H1 (cell line): ENCODE measurements around the gene CAMTA1. TPM values are rescaled to one million over a fixed set of nuclear protein-coding genes. Genes with fewer than 3 reads are reported as not detected.

Source experiments
- ASH2L ChIP-seq: fragments of 200-600, 300-600 bp; sonication (generic); IDR thresholded peaks from one replicate; pipeline ENCODE4 v1.7.1; 2017; ENCODE audit warnings: low read length
- ATF3 ChIP-seq: IDR thresholded peaks from 2 replicates; pipeline ENCODE4 v1.6.1; 2011; ENCODE audit warnings: low read depth, mild to moderate bottlenecking, low read length; ENCODE audit not compliant: insufficient read depth
- BCL11A ChIP-seq, 2 experiments: IDR thresholded peaks; one replicate each; pipeline ENCODE4 v1.6.1; 2011; ENCODE audit warnings: low read depth in 2 of 2, low read length in 2 of 2, mild to moderate bottlenecking in 2 of 2
- BRCA1 ChIP-seq: IDR thresholded peaks from 2 replicates; pipeline ENCODE4 v1.6.1; 2012; ENCODE audit warnings: low read depth, low read length, improper control_type of control experiment
- CBX8 ChIP-seq: fragments of 300-800, 300-1000 bp; sonication (generic); IDR thresholded peaks from 2 replicates; pipeline ENCODE4 v1.7.1; 2016; ENCODE audit warnings: low read depth, low read length, borderline replicate concordance
- CEBPB ChIP-seq: IDR thresholded peaks from 2 replicates; pipeline ENCODE4 v1.6.1; 2012; ENCODE audit warnings: low read depth, low read length
- CHD1 ChIP-seq: IDR thresholded peaks from 2 replicates; pipeline ENCODE4 v1.6.1; 2012; ENCODE audit warnings: low read depth, low read length, improper control_type of control experiment
- CTBP2 ChIP-seq: IDR thresholded peaks from 2 replicates; pipeline ENCODE4 v1.7.0; 2011; ENCODE audit warnings: borderline replicate concordance, mild to moderate bottlenecking, moderate library complexity, mixed read lengths, low read length; ENCODE audit not compliant: insufficient read depth, insufficient read length
- E2F6 ChIP-seq: IDR thresholded peaks from 2 replicates; pipeline ENCODE4 v1.6.1; 2012; ENCODE audit warnings: inconsistent platforms
- EGR1 ChIP-seq: IDR thresholded peaks from 2 replicates; pipeline ENCODE4 v1.6.1; 2011; ENCODE audit warnings: low read depth, low read length, borderline replicate concordance
- FOSL1 ChIP-seq: IDR thresholded peaks from 2 replicates; pipeline ENCODE4 v1.6.1; 2011; ENCODE audit warnings: mild to moderate bottlenecking, low read depth, low read length, moderate library complexity; ENCODE audit not compliant: insufficient read depth
- JUND ChIP-seq: IDR thresholded peaks from 2 replicates; pipeline ENCODE4 v1.6.1; 2011; ENCODE audit warnings: mild to moderate bottlenecking, improper control_type of control experiment, low read length
- KDM4A ChIP-seq: IDR thresholded peaks from one replicate; pipeline ENCODE4 v1.7.1; 2012; ENCODE audit warnings: low read depth, mild to moderate bottlenecking, moderate library complexity, low read length, inconsistent platforms; ENCODE audit not compliant: severe bottlenecking
- POLR2A ChIP-seq, 2 experiments: IDR thresholded peaks; 1 replicate in 1 of 2; 2 replicates in 1 of 2; pipeline ENCODE4 v1.6.1; 2011; ENCODE audit warnings: low read depth in 2 of 2, low read length in 2 of 2, mild to moderate bottlenecking in 2 of 2; ENCODE audit errors: control extremely low read depth in 1 of 2
- RBBP5 ChIP-seq: IDR thresholded peaks from 2 replicates; pipeline ENCODE4 v1.7.1; 2012; ENCODE audit warnings: low read depth, mild to moderate bottlenecking, inconsistent platforms, low read length, moderate library complexity, borderline replicate concordance
- SAP30 ChIP-seq: fragments of 300-600 bp; sonication (generic); IDR thresholded peaks from 2 replicates; pipeline ENCODE4 v1.7.1; 2012; ENCODE audit warnings: low read length, moderate library complexity, mild to moderate bottlenecking, inconsistent platforms; ENCODE audit not compliant: insufficient read depth, insufficient replicate concordance
- SIN3A ChIP-seq, 2 experiments: IDR thresholded peaks in 1 of 2; conservative IDR thresholded peaks in 1 of 2; 2 replicates each; pipeline ENCODE4 v1.6.1; 2011 to 2012; ENCODE audit warnings: low read length in 2 of 2, improper control_type of control experiment in 1 of 2, low read depth in 1 of 2, mild to moderate bottlenecking in 1 of 2
- SIRT6 ChIP-seq: IDR thresholded peaks from one replicate; pipeline ENCODE4 v1.7.1; 2012; ENCODE audit warnings: low read length, inconsistent platforms
- SRF ChIP-seq: IDR thresholded peaks from 2 replicates; pipeline ENCODE4 v1.6.1; 2011; ENCODE audit warnings: mild to moderate bottlenecking, low read depth, low read length, moderate library complexity
- TBP ChIP-seq: IDR thresholded peaks from 2 replicates; pipeline ENCODE4 v1.6.1; 2011; ENCODE audit warnings: low read depth, low read length, improper control_type of control experiment
- polyA plus RNA-seq, 7 experiments: library from polyadenylated mRNA; depleted of rRNA in 3 of 7; stranded (reverse) in 5 of 7; unstranded in 2 of 7; fragments of >200 nt in 5 of 7; fragments of 200-250 nt in 2 of 7; gene quantifications; 1 replicate in 5 of 7; 2 replicates in 1 of 7; 4 replicates in 1 of 7; pipeline versions ENCODE4 v1.2.1 to v1.2.3, GENCODE V29; 2011 to 2013; ENCODE audit warnings: missing spikeins in 2 of 7, mixed read lengths in 2 of 7
- total RNA-seq: library from RNA; stranded (reverse); fragmentation: NEBNext Ultra II Directional; extraction: Animal tissue kit (Norgen Biotek cat#: 25700); gene quantifications from 2 replicates; pipeline ENCODE4 v1.2.1, GENCODE V29; 2021
- TF ChIP-seq, protein P1 (sequence below): IDR thresholded peaks from 2 replicates; pipeline ENCODE4 v1.6.1; 2012; ENCODE audit warnings: low read length, inconsistent platforms

The CAMTA1 gene
- total and polyA plus RNA-seq, 2 of the 8 experiments (the other 6 are each of a cell fraction or from before 2014, with no cell fraction given): 65.0 to 119 TPM

DNA sequence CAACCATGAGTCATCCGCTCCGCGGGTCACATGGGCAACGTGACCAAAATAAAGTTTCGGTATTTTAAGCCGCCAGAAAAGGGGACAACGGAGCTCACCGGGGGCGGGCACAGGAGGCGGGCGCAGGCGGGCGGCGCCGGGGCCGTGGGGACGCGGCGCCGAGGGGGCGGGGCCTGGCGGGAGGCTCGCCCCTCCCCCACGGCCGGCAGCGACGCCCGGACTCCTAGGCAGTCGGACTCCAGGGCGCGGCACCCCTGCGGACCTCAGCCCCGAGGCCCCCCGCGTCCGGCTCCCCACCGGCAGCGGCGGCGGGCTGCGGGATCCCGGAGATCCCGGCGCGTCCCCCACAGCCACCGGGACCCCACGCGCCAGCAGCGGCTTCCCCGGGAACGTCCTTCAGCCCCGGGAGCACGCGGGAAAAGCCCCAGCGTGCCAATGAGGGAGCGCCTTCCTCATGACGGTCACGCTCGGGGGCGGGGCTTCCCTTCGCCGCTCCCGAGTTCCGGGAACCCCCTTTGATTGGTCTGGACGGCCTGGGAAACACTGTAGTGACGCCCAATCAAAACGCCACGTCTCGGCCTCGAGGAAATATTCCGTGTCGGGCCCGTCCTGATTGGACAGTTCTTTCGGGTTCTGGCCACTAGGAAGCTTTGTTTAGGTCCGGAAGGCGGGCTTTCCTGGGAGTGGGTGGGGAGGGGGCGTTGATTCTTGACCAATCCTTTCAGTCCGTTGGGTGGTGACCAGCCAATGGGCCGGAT is 515 bp upstream of the CAMTA1 start (continued):
- TF ChIP-seq CTBP2 (peak; percentile 42), RBBP5 (peak; percentile 69; the same call in 1 of the 2 replicates), SRF (no peak), SIN3A (conservative IDR thresholded peaks at IDR 0.05 in 1 of 2, IDR thresholded peaks at IDR 0.05 in 1 of 2; ENCODE audit: low read depth in 1 of 2, low read length in 2 of 2) (peak in 1 of 2 experiments; percentile 80; a peak in 2 of 4 replicates), TBP (no peak; the same call in 1 of the 2 replicates), BCL11A (IDR thresholded peaks at IDR 0.05; ENCODE audit: low read depth in 2 of 2, low read length in 2 of 2) (no peak), CBX8 (no peak), CHD1 (no peak), CEBPB (no peak), SIRT6 (no peak), JUND (peak; percentile 92), ATF3 (peak; percentile 59; the same call in 1 of the 2 replicates), BRCA1 (no peak), POLR2A (IDR thresholded peaks at IDR 0.05; ENCODE audit: control extremely low read depth in 1 of 2, low read depth in 2 of 2, low read length in 2 of 2) (peak; percentile 81 to 94), ASH2L (no peak), EGR1 (peak; percentile 58), E2F6 (peak; percentile 94), SAP30 (no peak), FOSL1 (no peak), KDM4A (no peak)
- TF ChIP-seq, protein P1, sequence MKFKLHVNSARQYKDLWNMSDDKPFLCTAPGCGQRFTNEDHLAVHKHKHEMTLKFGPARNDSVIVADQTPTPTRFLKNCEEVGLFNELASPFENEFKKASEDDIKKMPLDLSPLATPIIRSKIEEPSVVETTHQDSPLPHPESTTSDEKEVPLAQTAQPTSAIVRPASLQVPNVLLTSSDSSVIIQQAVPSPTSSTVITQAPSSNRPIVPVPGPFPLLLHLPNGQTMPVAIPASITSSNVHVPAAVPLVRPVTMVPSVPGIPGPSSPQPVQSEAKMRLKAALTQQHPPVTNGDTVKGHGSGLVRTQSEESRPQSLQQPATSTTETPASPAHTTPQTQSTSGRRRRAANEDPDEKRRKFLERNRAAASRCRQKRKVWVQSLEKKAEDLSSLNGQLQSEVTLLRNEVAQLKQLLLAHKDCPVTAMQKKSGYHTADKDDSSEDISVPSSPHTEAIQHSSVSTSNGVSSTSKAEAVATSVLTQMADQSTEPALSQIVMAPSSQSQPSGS: no peak
